ENCODE measurements around the gene FBXO48. TPM values are rescaled to one million over a fixed set of nuclear protein-coding genes. Genes with fewer than 3 reads are reported as not detected.

Gene FBXO48
- total and polyA plus RNA-seq, 2 donors (not counting 1 experiment from before 2014, with no cell fraction given): 0.33 to 0.65 TPM

DNA sequence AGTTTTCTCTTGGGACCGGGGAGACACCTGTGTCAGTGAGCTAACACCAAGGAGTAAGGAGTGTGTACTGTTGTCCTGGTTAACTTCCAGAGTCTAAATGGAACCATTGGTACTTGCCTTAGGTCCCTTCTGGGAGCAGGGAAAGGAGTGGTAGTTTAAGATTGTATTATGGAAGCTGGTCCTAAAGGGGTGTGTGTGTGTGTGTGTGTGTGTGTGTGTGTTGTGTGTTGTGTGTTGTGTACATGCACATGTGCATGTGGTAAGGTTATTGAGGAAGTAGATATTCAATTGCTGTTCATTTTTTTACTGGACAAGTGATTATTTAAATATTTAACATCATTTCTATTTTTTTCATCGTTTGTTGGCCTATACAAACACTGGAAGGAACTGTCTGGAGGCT is 1.7 kb upstream of the FBXO48 start:
- Histone ChIP-seq H3K9ac (ENCODE audit: insufficient read depth, low read length) (no peak overlapping the region), H3K4me1 (ENCODE audit: control insufficient read depth, extremely low read depth, insufficient read depth, low read length) (peaks cover 4% of the 10 kb centered on the region), H3K4me3 (replicated peaks in 1 of 4; ENCODE audit: control extremely low read depth in 1 of 4, insufficient read depth in 1 of 4, low read depth in 3 of 4, low read length in 4 of 4) (no peak overlapping the region), H3K36me3 (ENCODE audit: control insufficient read depth, insufficient read depth, low read length) (no peaks in the 10 kb centered on the region), H3K9me3 (ENCODE audit: control insufficient read depth, insufficient read depth, low read depth, low read length) (no peaks in the 10 kb centered on the region), H3K79me2 (ENCODE audit: control insufficient read depth, insufficient read depth, low read length) (no peaks in the 10 kb centered on the region), H3K4me2 (ENCODE audit: extremely low read depth, insufficient read depth, low read length) (no peak overlapping the region), H2AFZ (ENCODE audit: low read length) (no peak overlapping the region), H4K20me1 (ENCODE audit: control insufficient read depth, extremely low read depth, insufficient read depth, low read length) (no peaks in the 10 kb centered on the region), H3K27ac (ENCODE audit: insufficient read depth, low read length) (no peak overlapping the region), H3K27me3 (ENCODE audit: control insufficient read depth, insufficient read depth, low read length) (no peaks in the 10 kb centered on the region)
- no peak for DNase-seq (ENCODE audit: low read depth in 2 of 2)
- TF ChIP-seq, protein P1, sequence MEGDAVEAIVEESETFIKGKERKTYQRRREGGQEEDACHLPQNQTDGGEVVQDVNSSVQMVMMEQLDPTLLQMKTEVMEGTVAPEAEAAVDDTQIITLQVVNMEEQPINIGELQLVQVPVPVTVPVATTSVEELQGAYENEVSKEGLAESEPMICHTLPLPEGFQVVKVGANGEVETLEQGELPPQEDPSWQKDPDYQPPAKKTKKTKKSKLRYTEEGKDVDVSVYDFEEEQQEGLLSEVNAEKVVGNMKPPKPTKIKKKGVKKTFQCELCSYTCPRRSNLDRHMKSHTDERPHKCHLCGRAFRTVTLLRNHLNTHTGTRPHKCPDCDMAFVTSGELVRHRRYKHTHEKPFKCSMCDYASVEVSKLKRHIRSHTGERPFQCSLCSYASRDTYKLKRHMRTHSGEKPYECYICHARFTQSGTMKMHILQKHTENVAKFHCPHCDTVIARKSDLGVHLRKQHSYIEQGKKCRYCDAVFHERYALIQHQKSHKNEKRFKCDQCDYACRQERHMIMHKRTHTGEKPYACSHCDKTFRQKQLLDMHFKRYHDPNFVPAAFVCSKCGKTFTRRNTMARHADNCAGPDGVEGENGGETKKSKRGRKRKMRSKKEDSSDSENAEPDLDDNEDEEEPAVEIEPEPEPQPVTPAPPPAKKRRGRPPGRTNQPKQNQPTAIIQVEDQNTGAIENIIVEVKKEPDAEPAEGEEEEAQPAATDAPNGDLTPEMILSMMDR (conservative IDR thresholded peaks at IDR 0.05 in 1 of 2, IDR thresholded peaks at IDR 0.05 in 1 of 2; ENCODE audit: low read depth in 1 of 2, low read length in 2 of 2): no peak
- no peak for TF ChIP-seq EZH2 (IDR thresholded peaks at IDR 0.05; ENCODE audit: low read length, missing control alignments)

DNA sequence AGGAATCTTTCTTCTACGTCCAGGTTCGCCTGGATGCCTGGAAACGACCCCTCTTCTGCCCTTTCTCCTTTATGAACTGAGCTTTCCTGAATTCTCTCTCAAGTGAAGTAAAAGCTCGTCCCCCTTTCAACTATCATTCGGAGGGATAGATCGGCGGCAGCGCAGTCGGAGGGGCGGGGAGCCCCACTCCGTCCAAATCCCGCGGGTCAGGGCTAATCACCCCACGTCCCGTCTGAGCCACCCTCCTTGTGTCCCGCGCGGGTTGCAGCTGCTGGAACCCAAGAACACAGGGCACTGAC is 367 bp downstream of the FBXO48 start:
- no peak for DNase-seq (ENCODE audit: low read depth in 2 of 2)

DNA sequence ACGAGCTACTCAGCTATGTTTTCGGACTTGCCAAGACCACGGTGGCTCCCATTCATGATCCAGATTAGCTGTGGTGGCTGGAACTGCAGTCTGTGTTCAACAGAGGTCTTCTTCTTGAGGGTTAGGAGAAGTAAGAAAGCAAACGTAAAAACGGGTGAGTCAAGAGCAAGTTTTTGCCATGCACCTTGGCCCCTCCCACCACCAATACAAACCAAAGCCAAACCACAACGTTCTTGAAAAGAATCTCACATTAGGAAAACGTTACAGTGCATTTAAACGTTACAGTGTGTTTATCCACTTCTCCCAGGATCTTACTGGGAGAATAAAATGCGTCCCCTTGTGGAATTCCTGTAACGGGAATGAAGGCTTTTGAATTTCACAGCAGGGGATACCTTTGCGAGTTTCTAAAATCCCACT is 725 bp downstream of the FBXO48 start:
- peak overlapping the region; percentile 93 for H3K4me2 ChIP-seq (ENCODE audit: extremely low read depth, insufficient read depth, low read length)
- no peaks in the 10 kb centered on the region for H3K36me3 ChIP-seq (ENCODE audit: control insufficient read depth, insufficient read depth, low read length)
- no peaks in the 10 kb centered on the region for H3K79me2 ChIP-seq (ENCODE audit: control insufficient read depth, insufficient read depth, low read length)
- peak overlapping the region; percentile 80 for H3K9ac ChIP-seq (ENCODE audit: insufficient read depth, low read length)
- H3K27me3 ChIP-seq (ENCODE audit: control insufficient read depth, insufficient read depth, low read length): no peaks in the 10 kb centered on the region
- TF ChIP-seq, protein P1 (conservative IDR thresholded peaks at IDR 0.05 in 1 of 2, IDR thresholded peaks at IDR 0.05 in 1 of 2; ENCODE audit: low read depth in 1 of 2, low read length in 2 of 2): peak; percentile 22 to 37
- no peak for TF ChIP-seq EZH2 (IDR thresholded peaks at IDR 0.05; ENCODE audit: low read length, missing control alignments)
- no peaks in the 10 kb centered on the region for H4K20me1 ChIP-seq (ENCODE audit: control insufficient read depth, extremely low read depth, insufficient read depth, low read length)
- peak; percentile 45 to 91 for DNase-seq (ENCODE audit: low read depth in 2 of 2)
- peaks cover 4% of the 10 kb centered on the region for H3K4me1 ChIP-seq (ENCODE audit: control insufficient read depth, extremely low read depth, insufficient read depth, low read length)
- H3K9me3 ChIP-seq (ENCODE audit: control insufficient read depth, insufficient read depth, low read depth, low read length): no peaks in the 10 kb centered on the region
- peak overlapping the region; percentile 92 to 100 (median 94) for H3K4me3 ChIP-seq (replicated peaks in 1 of 4; ENCODE audit: control extremely low read depth in 1 of 4, insufficient read depth in 1 of 4, low read depth in 3 of 4, low read length in 4 of 4)
- peak overlapping the region; percentile 87 for H3K27ac ChIP-seq (ENCODE audit: insufficient read depth, low read length)
- peak overlapping the region; percentile 100 for H2AFZ ChIP-seq (ENCODE audit: low read length)

More for the DNA sequence above, 367 bp downstream of the FBXO48 start:
- peak overlapping the region; percentile 93 for H3K4me2 ChIP-seq (ENCODE audit: extremely low read depth, insufficient read depth, low read length)
- no peaks in the 10 kb centered on the region for H3K27me3 ChIP-seq (ENCODE audit: control insufficient read depth, insufficient read depth, low read length)
- TF ChIP-seq, protein P1 (conservative IDR thresholded peaks at IDR 0.05 in 1 of 2, IDR thresholded peaks at IDR 0.05 in 1 of 2; ENCODE audit: low read depth in 1 of 2, low read length in 2 of 2): no peak
- TF ChIP-seq EZH2 (IDR thresholded peaks at IDR 0.05; ENCODE audit: low read length, missing control alignments): no peak
- H3K9me3 ChIP-seq (ENCODE audit: control insufficient read depth, insufficient read depth, low read depth, low read length): no peaks in the 10 kb centered on the region
- peak overlapping the region; percentile 80 for H3K9ac ChIP-seq (ENCODE audit: insufficient read depth, low read length)
- H3K27ac ChIP-seq (ENCODE audit: insufficient read depth, low read length): peak overlapping the region; percentile 87
- H3K4me1 ChIP-seq (ENCODE audit: control insufficient read depth, extremely low read depth, insufficient read depth, low read length): peaks cover 4% of the 10 kb centered on the region
- peak overlapping the region; percentile 92 to 100 (median 94) for H3K4me3 ChIP-seq (replicated peaks in 1 of 4; ENCODE audit: control extremely low read depth in 1 of 4, insufficient read depth in 1 of 4, low read depth in 3 of 4, low read length in 4 of 4)
- peak overlapping the region; percentile 100 for H2AFZ ChIP-seq (ENCODE audit: low read length)
- no peaks in the 10 kb centered on the region for H3K79me2 ChIP-seq (ENCODE audit: control insufficient read depth, insufficient read depth, low read length)
- H4K20me1 ChIP-seq (ENCODE audit: control insufficient read depth, extremely low read depth, insufficient read depth, low read length): no peaks in the 10 kb centered on the region
- H3K36me3 ChIP-seq (ENCODE audit: control insufficient read depth, insufficient read depth, low read length): no peaks in the 10 kb centered on the region

Data from fibroblast of lung (primary cell).